CD4-positive, alpha-beta T cell treated with Interleukin-6 at 100 ng/mL for 8 hours (primary cell): ENCODE results near the gene PAQR5.

Experiments
- DNase-seq: peaks from one replicate; pipeline ENCODE4 v3.0.0-alpha.2; 2020; ENCODE audit warnings: mixed read lengths, low spot score

The PAQR5 gene

GRCh38 chr15:69392352-69392751, 93.6 kb downstream of the PAQR5 start:
- no peak for DNase-seq

DNA sequence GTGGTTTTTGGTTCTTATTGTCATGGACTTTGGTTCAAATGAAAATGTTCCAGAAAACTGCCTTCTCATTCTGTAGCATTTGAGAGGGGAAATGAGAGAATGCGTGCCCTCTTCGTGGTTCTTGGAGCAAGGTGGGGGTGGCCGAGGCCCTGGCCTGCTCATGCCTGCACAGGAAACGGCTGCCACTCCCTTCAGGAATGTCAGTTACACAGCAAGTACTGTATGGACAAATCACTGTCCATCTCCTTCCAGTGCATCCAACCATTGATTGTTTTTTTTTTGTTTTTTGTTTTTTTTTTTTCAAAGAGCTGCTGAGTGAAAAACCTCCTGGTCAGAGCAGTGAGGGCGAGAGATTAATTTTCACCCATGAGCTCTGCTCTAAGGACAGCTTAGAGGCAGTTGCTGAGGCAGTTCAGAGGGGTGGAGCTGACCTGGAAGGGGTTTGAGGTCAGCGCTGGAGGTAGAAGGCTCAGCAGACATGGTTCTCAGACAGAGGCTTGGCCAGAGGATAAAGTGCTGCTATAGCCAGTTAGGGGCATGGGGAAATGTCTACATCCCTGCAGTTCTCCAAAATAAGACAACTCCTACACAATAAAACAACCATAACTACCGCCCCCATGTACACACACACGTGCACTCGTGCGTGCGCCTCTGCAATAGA, 95.2 kb downstream of the PAQR5 start:
- DNase-seq = no peak

DNA sequence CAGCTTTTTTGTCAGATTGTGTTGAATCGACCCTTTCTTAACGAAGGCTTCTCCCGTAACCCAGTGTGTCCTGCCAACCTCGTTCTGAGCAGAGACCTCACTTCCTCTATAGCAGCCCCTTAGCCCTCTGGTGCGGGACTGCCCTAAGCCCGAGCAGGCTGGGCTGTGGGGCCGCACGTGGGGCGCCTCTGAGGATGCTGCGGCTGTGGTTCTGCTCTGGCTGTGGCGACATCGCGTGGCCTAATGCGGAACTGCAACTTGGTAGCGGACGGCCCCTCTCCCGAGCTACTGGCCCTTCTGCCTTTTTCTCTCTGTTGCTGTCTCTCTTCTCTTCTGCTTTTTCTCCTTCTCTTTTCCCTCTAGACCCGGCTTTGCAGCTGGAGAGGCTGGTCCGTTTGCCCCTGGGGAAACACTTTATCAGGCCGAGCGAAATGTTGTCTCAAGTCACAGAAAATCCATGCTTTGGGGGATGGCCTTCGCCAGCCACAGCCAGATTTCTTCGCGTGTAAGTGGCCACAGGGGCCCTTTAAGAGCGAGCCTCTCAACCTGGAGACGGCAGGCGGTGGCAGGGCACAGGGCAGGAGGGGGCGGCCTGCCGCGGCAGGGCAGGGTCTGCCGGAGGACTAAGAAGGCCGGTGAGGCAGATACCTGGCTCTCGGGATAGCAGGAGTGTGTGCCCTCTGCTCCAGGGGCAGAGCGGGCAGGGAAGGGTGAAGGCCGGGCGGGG, 96.0 kb downstream of the PAQR5 start:
- peak; percentile 73 for DNase-seq

DNA sequence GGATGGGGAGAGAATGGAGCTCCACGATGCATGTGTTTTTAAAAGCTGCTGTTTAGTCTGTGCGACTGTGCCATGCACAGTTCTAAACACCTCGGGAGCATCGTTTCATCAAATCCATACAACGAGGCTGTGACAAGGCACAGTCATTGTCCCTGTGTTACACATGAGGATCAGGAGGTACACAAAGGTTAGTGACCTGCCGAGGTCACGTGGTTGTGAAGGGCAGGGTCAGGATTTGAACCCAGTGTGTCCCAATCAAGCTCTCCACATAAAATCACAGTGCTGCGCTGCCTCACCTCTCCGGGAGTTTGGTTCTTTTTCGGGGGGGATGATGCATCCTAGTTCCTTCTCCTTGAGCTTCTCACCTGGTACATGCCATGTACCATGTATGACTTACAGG, 96.7 kb downstream of the PAQR5 start:
- DNase-seq = no peak

DNA sequence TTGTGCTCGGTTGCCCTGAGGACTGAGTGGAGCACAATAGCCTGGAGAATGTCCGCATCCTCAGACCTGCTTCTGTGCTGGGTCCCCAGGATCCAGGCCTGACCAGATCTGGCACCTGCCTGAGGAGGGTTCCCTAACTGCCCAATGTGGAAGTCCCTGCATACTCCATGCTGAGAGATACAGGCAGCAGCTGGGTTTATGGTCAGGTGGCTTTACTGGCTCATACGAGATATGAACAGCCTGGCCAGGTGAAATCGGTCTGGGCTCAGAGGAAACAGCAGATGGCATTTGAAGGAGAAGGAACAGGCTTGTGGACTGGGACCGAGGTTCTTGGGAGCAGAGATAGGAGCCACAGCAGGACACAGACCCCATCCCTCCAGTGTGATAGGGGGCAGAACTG, 97.3 kb downstream of the PAQR5 start:
- no peak for DNase-seq

GRCh38 chr15:69398491-69398891, 99.8 kb downstream of the PAQR5 start:
- DNase-seq = no peak

DNA sequence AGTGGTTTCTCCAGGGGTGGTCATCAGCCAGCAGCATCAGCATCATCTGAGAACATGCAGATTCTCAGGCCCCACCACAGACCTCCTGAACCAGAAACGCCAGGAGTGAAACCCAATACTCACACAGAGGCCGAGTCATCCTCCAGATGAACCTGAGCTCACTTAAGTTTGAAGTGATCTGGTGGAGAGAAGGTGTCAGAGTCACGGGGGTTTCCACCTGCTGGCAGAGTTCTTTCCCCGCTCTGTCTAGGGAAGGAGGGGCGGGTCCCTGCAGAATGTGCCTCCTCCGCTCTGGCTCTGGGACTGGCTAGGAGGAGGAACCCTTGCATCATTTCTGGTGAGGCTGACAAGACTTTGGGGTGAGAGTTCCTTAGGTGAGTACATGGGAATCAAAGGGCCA, 102.1 kb downstream of the PAQR5 start:
- no peak for DNase-seq

- no peak for DNase-seq
These were observed 104.1 kb downstream of the PAQR5 start for GRCh38 chr15:69402816-69403215.

DNA sequence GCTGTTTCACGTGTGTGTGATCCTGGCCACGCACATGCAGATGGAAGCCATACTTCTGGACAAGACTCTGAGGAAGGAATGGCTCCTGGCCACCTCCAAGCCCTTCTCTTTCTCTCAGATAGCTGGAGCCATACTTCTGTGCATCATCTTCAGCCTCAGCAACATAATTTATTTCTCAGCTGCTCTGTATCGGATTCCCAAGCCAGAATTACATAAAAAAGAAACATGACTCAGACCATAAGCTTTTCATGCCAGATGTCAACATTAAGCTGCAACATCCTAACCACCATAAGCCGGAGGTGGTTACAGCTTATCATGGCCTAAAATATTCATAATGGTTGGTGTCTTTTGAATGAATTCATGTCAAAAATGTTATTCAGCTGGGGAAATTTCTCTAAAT, 104.9 kb downstream of the PAQR5 start:
- DNase-seq = no peak

- no peak for DNase-seq
These were observed 106.4 kb downstream of the PAQR5 start for GRCh38 chr15:69405110-69405509.

- DNase-seq = no peak
These were observed 109.1 kb downstream of the PAQR5 start for GRCh38 chr15:69407719-69408400.

- DNase-seq = no peak
These were observed 110.1 kb downstream of the PAQR5 start for GRCh38 chr15:69408841-69409240.

GRCh38 chr15:69410248-69410874, 111.6 kb downstream of the PAQR5 start:
- no peak for DNase-seq

GRCh38 chr15:69412274-69412673, 113.6 kb downstream of the PAQR5 start:
- DNase-seq = no peak

GRCh38 chr15:69412701-69413100, 114.0 kb downstream of the PAQR5 start:
- DNase-seq = no peak

- peak; percentile 93 for DNase-seq
These were observed 115.3 kb downstream of the PAQR5 start, which contains the start of gene KIF23 for GRCh38 chr15:69413822-69414700. KIF23 (plus strand) TSS chr15:69414349; CDS start chr15:69414466, 117 bp downstream.

DNA sequence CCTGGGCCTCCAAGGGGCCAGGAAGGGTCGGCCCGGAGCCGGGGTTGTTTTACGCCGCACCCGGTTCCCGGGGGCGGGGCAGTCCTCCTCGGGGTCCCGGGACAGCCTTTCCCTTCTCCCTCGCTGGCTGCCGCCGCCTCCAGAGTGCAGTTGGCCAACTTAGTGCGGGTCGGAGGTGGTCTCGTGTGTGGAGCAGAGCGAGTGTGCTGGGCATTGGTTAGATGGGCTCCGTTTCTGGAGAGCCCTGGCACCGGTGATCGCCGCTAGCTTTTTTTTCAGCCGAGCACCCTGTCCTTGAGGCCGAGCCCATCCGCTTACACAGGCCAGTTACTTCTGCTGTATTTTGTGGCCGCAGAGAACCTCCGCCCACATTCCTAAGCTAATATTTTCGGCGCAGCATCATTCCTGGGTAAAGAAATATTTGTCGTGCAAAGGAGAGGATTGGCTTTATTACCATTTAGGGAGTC, 116.0 kb downstream of the PAQR5 start:
- no peak for DNase-seq

- DNase-seq = no peak
These were observed 116.7 kb downstream of the PAQR5 start for GRCh38 chr15:69415381-69415780.

GRCh38 chr15:69417581-69417980, 118.9 kb downstream of the PAQR5 start:
- no peak for DNase-seq

DNA sequence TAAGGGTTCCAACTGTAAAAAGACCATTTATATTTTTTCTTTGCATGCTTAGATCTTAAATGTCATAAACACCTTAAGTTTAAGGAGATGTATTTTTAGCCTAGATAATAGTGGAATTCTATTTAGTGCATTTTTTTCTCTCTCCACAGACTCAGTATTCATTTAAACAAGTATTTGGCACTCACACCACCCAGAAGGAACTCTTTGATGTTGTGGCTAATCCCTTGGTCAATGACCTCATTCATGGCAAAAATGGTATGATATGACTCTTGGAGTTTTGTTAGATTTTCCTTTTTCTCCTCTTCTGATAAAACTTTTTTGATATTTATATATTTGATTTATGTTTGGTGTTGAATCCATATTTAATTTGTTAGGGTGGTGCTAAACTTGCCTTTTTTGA, 122.8 kb downstream of the PAQR5 start:
- no peak for DNase-seq

DNA sequence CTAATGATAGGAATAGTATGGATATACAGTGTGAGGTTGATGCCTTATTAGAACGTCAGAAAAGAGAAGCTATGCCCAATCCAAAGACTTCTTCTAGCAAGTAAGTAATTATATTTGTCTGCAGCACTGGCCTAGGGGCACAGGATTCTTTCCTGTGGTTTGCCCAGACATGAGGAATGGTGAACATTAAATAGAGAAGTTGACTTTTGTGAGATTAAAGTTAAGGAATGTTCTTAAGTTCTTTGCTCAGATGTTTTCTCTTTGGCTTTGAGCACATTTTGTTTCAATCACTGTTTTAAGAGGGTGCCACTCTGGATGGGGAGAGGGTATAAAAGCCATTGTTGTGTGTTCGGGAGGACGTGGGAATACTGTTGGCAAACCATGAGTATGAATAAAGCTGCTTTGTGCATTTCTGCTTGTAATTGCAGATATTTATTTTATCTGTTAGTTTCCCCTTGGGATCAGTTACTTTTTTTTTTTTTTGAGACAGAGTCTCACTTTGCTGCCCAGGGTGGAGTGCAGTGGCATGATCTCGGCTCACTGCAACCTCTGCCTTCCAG, 123.7 kb downstream of the PAQR5 start:
- no peak for DNase-seq
